ENCODE results near the gene NDUFAF2. TPM values are rescaled to one million over a fixed set of nuclear protein-coding genes. Genes with fewer than 3 reads are reported as not detected.

NDUFAF2 gene
- total RNA-seq, 2 experiments from 2014 or later = 41.2 to 46.6 TPM

DNA sequence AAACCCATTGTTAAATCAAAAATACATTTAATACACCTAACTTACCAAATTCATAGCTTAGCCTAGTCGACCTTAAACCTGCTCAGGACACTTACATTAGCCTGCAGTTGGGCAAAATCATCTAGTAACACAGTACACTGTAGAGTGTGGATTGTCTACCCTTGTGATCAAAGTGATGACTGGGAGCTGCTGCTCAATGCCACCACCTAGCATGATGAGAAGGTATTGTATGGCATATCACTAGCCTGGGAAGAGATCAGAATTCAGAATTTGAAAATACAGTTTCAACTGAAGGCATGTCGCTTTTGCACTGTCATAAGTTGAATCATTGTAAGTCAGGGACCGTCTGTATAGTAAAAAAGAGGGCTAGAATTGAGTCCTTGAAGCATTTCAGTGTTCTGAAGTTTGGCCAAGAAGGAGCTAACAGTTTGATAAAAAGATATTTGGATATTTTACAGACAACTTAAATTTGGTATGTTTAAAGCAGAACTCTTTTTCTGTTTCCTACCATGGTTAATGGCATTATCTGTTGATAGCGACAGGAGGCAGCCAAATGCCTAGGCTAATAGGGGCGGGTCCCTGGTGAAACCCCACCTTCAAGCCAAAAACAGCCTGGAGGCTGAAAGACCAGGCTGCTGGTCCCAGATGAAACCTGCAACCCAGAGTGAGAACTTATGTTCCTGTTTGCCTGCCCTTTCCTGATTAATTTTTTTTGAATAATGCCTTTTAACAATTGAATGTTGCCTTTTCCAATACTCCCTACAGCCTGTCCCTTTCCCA lies 194.3 kb downstream of the NDUFAF2 start:
- no peak for TF ChIP-seq CTCF (IDR thresholded peaks at IDR 0.05)
- Mint-ChIP-seq H3K27me3 (no peaks in the 10 kb centered on the region), H3K27ac (no peak overlapping the region), H3K4me1 (ENCODE audit: low read depth) (no peaks in the 10 kb centered on the region), H3K36me3 (ENCODE audit: low read depth) (peaks cover 2% of the 10 kb centered on the region), H3K9me3 (no peaks in the 10 kb centered on the region), H3K4me3 (no peak overlapping the region)
- ChIA-PET POLR2A (no interaction called here), CTCF (interaction anchor here (0.6 to 1.5 kb wide), 2 partner anchors 15 to 231 kb away, joined by 3 read pairs; no protein-coding TSS in a partner anchor)
- no peak for ATAC-seq
- intact Hi-C loops (cut with micrococcal nuclease) = no loop called here
- DNase-seq = peak; percentile 2

DNA sequence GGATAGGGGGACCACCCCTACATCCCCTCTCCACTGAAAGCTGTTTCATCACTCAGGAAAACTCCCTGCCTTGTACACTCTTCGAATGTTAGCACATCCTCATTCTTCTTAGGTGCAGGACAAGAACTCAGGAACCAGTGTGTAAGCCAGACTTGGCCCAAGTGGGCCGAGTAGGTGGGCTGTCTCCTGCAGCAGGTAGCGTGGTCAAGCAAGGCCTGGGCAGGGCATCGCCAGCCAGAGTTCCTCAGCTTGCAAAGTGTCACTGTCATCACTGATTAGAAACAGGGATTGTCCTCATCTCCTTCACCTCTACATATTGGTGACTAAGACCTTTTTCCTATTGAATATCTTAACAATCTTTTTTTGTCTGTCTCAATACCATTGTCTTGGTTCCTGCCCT lies 194.9 kb downstream of the NDUFAF2 start:
- H3K27ac Mint-ChIP-seq = no peak overlapping the region
- no peaks in the 10 kb centered on the region for H3K9me3 Mint-ChIP-seq
- DNase-seq (no peak), ATAC-seq (no peak)
- no peak overlapping the region for H3K4me3 Mint-ChIP-seq
- no peaks in the 10 kb centered on the region for H3K4me1 Mint-ChIP-seq (ENCODE audit: low read depth)
- ChIA-PET CTCF (no interaction called here), POLR2A (no interaction called here)
- peaks cover 2% of the 10 kb centered on the region for H3K36me3 Mint-ChIP-seq (ENCODE audit: low read depth)
- intact Hi-C loops (cut with micrococcal nuclease) = no loop called here
- TF ChIP-seq CTCF (IDR thresholded peaks at IDR 0.05) = no peak
- H3K27me3 Mint-ChIP-seq = no peaks in the 10 kb centered on the region

DNA sequence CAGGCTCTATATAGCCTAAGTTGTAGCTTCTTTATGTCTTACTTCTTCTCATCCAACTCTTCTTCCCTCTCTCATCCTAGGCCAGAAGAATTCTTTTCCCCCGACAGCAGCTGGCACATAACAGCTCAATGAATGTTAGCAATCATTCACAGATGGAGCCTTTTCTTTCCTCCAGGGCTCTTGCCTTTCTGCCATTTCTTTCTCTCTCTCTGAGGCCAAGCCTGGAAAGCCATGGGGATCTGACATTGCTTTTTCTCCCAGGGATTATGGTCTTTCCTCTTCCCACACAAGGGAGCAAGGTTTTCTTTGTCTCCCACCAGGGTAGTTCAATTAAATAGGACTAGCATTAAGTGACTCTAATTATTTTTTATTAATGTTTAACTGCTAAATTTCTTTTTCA lies 196.8 kb downstream of the NDUFAF2 start:
- DNase-seq (no peak), ATAC-seq (no peak)
- H3K4me3 Mint-ChIP-seq = no peak overlapping the region
- no peaks in the 10 kb centered on the region for H3K27me3 Mint-ChIP-seq
- no peak for TF ChIP-seq CTCF (IDR thresholded peaks at IDR 0.05)
- H3K36me3 Mint-ChIP-seq (ENCODE audit: low read depth) = peaks cover 9% of the 10 kb centered on the region
- intact Hi-C loops (cut with micrococcal nuclease) = no loop called here
- ChIA-PET POLR2A (no interaction called here), CTCF (interaction anchor here (0.9 kb wide), 1 partner anchor 16 kb away, joined by 3 read pairs; no protein-coding TSS in a partner anchor)
- no peaks in the 10 kb centered on the region for H3K4me1 Mint-ChIP-seq (ENCODE audit: low read depth)
- peaks cover 8% of the 10 kb centered on the region for H3K9me3 Mint-ChIP-seq
- no peak overlapping the region for H3K27ac Mint-ChIP-seq

GRCh38 chr5:61142391-61142790 lies 197.4 kb downstream of the NDUFAF2 start:
- Mint-ChIP-seq H3K27me3 (no peaks in the 10 kb centered on the region), H3K4me3 (no peak overlapping the region), H3K36me3 (ENCODE audit: low read depth) (peaks cover 12% of the 10 kb centered on the region), H3K4me1 (ENCODE audit: low read depth) (no peaks in the 10 kb centered on the region), H3K9me3 (peaks cover 9% of the 10 kb centered on the region), H3K27ac (no peak overlapping the region)
- CTCF ChIA-PET = no interaction called here
- POLR2A ChIA-PET = no interaction called here
- ATAC-seq = no peak
- no peak for TF ChIP-seq CTCF (IDR thresholded peaks at IDR 0.05)
- intact Hi-C loops (cut with micrococcal nuclease) = no loop called here
- no peak for DNase-seq

GRCh38 chr5:61142811-61143210 lies 197.8 kb downstream of the NDUFAF2 start:
- Mint-ChIP-seq H3K4me3 (no peak overlapping the region), H3K27ac (no peak overlapping the region), H3K36me3 (ENCODE audit: low read depth) (peaks cover 12% of the 10 kb centered on the region), H3K9me3 (peaks cover 10% of the 10 kb centered on the region), H3K4me1 (ENCODE audit: low read depth) (no peaks in the 10 kb centered on the region), H3K27me3 (no peaks in the 10 kb centered on the region)
- no peak for TF ChIP-seq CTCF (IDR thresholded peaks at IDR 0.05)
- ATAC-seq (no peak), DNase-seq (no peak)
- intact Hi-C loops (cut with micrococcal nuclease) = no loop called here
- ChIA-PET POLR2A (no interaction called here), CTCF (interaction anchor here (1.0 kb wide), 1 partner anchor 16 kb away, joined by 3 read pairs; no protein-coding TSS in a partner anchor)
